Lower leg skin (tissue), 4 donors: Measurements from ENCODE around the gene WEE2. TPM values are rescaled to one million over a fixed set of nuclear protein-coding genes. Genes with fewer than 3 reads are reported as not detected.

ENCODE experiments used
- DNase-seq, 2 donors: peaks; one replicate each; pipeline ENCODE4 v3.0.0-alpha.2; 2019; ENCODE audit warnings: low spot score in 2 of 2
- H3K4me3 ChIP-seq: fragments of 200-600 bp; sonication (generic); 2 replicates; pipeline ENCODE4 v1.5.1; 2017; ENCODE audit warnings: mild to moderate bottlenecking, low read depth; ENCODE audit not compliant: poor library complexity, severe bottlenecking
- POLR2A ChIP-seq, 2 donors: fragments of 450-650 bp; IDR thresholded peaks; one replicate each; pipeline ENCODE4 v1.6.1; 2016 to 2017; ENCODE audit warnings: antibody characterized with exemption in 2 of 2, mild to moderate bottlenecking in 1 of 2, moderate library complexity in 1 of 2
- WGBS, 2 donors: methylation state at CpG; one replicate each; pipeline ENCODE4 v1.1.5; 2018; 5-methylcytosine and 5-hydroxymethylcytosine counted together
- intact Hi-C: fragments of 100-400 bp; cut with DNase I; formaldehyde crosslinking; loops from one replicate; pipeline ENCODE4 v1.15.0; 2023; ENCODE audit warnings: low total_unique reads
- total RNA-seq, 4 donors: library from RNA; depleted of rRNA; stranded (reverse); fragments of >200 nt; gene quantifications; one replicate each; pipeline ENCODE4 v1.1.0, GENCODE V29; 2016
- TF ChIP-seq, protein P1 (sequence below), 3 donors: fragments of 450-650 bp; IDR thresholded peaks; one replicate each; pipeline ENCODE4 v1.5.1; 2016; ENCODE audit warnings: antibody characterized with exemption in 3 of 3, mild to moderate bottlenecking in 3 of 3, moderate library complexity in 2 of 3

WEE2 gene
- total RNA-seq, result not detected

DNA sequence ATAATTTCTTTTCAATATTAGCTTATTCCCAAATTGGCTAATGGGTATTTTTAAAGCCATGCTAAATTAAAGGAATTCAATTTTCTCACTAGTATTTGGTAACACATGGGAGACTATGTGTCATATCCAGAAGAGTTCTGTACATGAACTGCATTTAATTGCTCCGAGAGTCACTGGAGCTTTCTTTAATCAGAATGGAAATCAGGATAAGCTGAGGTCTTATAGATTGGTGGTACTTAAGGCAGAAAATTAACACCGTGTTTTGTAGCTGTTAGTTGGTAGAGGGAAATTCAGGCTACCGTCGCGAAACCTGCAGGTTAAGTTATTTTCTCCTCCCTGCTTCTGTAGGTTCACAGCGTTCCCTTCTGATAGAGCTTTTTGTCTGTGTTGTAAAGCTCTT is at the start of gene WEE2:
TSS of gene WEE2 (plus strand) at position 3 of the 400 bp plus-strand sequence. CDS start 406 bp downstream, outside the sequence.
- intact Hi-C loops, result no loop called here
- 91 to 94% methylated on average over 6 of the region's 6 CpGs for WGBS, 2 donors
- no peak within 1 kb of the TSS for H3K4me3 ChIP-seq
- no peak for DNase-seq
- TF ChIP-seq POLR2A (IDR thresholded peaks at IDR 0.05), result no peak
- TF ChIP-seq, protein P1, sequence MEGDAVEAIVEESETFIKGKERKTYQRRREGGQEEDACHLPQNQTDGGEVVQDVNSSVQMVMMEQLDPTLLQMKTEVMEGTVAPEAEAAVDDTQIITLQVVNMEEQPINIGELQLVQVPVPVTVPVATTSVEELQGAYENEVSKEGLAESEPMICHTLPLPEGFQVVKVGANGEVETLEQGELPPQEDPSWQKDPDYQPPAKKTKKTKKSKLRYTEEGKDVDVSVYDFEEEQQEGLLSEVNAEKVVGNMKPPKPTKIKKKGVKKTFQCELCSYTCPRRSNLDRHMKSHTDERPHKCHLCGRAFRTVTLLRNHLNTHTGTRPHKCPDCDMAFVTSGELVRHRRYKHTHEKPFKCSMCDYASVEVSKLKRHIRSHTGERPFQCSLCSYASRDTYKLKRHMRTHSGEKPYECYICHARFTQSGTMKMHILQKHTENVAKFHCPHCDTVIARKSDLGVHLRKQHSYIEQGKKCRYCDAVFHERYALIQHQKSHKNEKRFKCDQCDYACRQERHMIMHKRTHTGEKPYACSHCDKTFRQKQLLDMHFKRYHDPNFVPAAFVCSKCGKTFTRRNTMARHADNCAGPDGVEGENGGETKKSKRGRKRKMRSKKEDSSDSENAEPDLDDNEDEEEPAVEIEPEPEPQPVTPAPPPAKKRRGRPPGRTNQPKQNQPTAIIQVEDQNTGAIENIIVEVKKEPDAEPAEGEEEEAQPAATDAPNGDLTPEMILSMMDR (IDR thresholded peaks at IDR 0.05), result no peak

DNA sequence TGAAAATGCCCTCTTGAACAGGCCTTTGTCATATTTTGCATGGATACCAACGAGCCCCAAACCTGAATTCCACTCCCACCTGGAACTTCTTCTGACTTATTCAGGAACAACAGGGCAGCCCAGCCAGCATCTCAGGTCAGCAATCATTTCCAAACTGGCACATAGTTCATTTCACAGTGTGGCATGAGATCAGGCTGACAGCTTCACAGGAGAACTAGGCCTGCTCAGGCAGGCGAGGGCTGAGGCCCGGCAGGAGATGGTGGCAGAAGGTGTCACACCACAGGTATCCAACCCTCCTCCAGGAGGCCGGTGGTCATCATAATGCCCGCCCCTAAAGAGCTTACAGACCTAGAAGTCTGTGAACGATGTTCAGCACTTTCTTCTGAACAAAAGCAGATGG is 48.7 kb upstream of the WEE2 start:
- no peak for TF ChIP-seq POLR2A (IDR thresholded peaks at IDR 0.05)
- TF ChIP-seq, protein P1 (IDR thresholded peaks at IDR 0.05), result no peak
- no peak overlapping the region for H3K4me3 ChIP-seq
- 83 to 88% methylated on average over 6 of the region's 6 CpGs for WGBS, 2 donors
- no peak for DNase-seq
- intact Hi-C loops, result no loop called here

GRCh38 chr7:141660259-141660658 is 47.9 kb upstream of the WEE2 start:
- 68 to 80% methylated on average over 4 of the region's 4 CpGs for WGBS, 2 donors
- intact Hi-C loops, result no loop called here

DNA sequence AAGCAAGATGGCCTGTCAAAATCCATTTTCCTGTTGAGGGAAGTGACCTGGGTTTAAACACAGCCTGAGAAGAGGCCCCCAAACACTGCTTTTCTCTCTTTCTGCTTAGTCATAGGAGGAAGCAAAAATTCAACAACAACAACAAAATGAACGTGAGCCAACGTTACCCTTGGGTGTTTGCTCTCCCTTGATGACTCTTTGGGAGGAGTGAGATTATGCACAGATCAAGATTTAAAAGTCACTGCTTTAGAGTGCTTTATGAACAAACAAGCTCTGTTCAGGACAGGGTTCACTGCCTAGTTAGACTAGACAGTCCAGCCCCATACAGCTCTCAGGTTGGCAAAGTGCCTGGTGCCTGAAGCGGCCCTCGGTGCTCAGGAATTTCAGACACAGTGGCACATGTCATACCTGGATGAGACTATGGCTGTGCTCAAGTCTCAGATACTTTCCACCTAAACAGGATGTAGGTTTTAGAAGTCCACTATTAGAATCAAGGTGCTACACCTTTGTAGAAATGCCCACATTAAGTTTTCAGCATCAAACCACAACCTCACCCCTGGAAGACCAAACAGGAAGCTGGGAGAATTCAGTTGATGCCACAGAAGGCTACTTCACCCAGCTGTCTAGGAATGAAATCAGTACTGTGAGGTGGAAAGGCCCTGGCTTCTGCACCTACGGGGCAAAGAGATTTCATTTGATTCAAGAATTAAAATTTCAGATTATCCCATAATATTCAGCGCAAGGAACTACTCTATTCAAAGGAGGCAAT is 44.9 kb upstream of the WEE2 start:
- WGBS, 2 donors, result 54 to 61% methylated on average over 6 of the region's 6 CpGs
- DNase-seq, result no peak
- H3K4me3 ChIP-seq, result no peak overlapping the region
- intact Hi-C loops, result no loop called here
- no peak for TF ChIP-seq POLR2A (IDR thresholded peaks at IDR 0.05)

More at GRCh38 chr7:141660259-141660658, 47.9 kb upstream of the WEE2 start:
- no peak for DNase-seq
- TF ChIP-seq POLR2A (IDR thresholded peaks at IDR 0.05), result no peak
- TF ChIP-seq, protein P1 (IDR thresholded peaks at IDR 0.05), result no peak
- no peak overlapping the region for H3K4me3 ChIP-seq

DNA sequence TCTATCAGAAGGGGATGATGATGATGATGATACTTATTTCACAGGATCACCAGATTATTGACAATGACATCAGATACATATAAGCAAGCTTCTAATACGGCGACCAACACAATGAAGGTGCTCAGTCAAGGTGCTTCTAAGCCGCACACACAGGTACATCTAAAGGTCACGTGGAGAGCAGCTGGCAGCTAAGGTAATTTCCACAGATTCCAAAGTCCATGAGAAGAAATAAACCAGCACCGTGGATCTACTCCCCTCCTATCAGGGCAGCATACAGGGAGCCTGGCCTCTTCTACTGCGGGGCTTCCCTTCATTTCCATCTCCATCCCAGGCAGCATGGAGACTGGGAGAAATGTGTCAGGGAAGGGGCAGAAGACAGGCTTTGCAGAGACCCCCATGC is 43.7 kb upstream of the WEE2 start:
- TF ChIP-seq, protein P1 (IDR thresholded peaks at IDR 0.05), result no peak
- 92 to 97% methylated on average over 6 of the region's 6 CpGs for whole genome bisulfite sequencing, 2 donors
- H3K4me3 ChIP-seq, result no peak overlapping the region
- DNase-seq, result no peak
- intact Hi-C loops, result no loop called here

DNA sequence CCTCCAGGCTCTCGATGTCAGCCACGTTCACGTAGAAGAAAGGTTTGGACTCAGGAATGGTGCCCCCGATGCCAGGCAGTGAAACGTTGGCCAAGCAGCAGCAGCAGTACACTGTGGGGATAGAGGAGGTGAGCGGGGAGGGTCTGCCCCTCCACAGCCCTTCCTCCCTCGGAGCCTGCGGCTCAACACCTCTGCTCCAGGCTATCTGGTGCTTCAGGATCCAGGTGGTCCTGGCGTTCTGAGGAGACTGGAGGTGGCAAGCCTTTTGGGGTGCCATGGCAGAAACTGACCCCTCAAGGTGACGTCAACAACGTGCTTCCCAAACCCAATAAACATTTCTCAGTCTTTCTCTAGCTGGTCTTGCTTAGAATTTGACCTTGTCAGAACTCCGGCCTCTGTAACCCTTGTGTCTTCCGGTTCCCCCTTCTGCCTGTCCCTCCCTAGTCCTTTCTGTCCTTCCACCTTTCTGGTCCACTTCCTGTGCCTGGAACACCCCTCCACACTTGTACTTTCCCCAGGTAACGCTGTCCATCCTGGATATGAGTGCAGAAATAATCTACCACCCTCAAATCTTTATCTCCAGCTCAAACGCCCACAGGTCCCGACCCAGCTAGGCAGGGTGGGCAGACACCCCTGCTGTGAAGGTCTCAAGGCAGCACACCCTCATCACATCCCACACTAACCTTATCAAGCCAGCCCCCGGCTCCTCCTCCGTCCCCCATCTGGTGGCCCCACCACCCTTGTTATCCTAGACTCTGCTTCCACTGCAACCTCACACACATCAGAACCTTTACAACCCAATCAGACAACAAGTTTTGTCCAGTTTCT is 42.7 kb upstream of the WEE2 start:
- no peak for DNase-seq
- WGBS, 2 donors, result 92 to 94% methylated on average over 18 of the region's 18 CpGs
- TF ChIP-seq POLR2A (IDR thresholded peaks at IDR 0.05), result no peak
- TF ChIP-seq, protein P1 (IDR thresholded peaks at IDR 0.05), result no peak
- no peak overlapping the region for H3K4me3 ChIP-seq
- intact Hi-C loops, result no loop called here
